OCI-LY1 (cell line): ENCODE results near the gene LTBP2.

Experiments used
- H2AFZ ChIP-seq: fragments of 200-600 bp; sonication (generic), shearing (Covaris generic); 2 replicates; pipeline ENCODE4 v1.6.0; 2014; ENCODE audit warnings: antibody characterized with exemption, mild to moderate bottlenecking, low read length
- H3F3A ChIP-seq: fragments of 200-600 bp; sonication (generic), shearing (Covaris generic); 2 replicates; pipeline ENCODE4 v1.6.0; 2014; ENCODE audit warnings: mild to moderate bottlenecking, antibody characterized with exemption, low read length, moderate library complexity; ENCODE audit not compliant: insufficient read depth
- H3K27ac ChIP-seq: fragments of 200-600 bp; sonication (generic); 2 replicates; pipeline ENCODE4 v1.5.1; 2014; ENCODE audit warnings: low read length, mixed run types, mild to moderate bottlenecking, low read depth; ENCODE audit not compliant: poor library complexity, severe bottlenecking
- H3K27me3 ChIP-seq: fragments of 200-600 bp; sonication (generic); 2 replicates; pipeline ENCODE4 v1.6.0; 2014; ENCODE audit warnings: antibody characterized with exemption, mild to moderate bottlenecking, low read length, moderate library complexity; ENCODE audit not compliant: insufficient read depth
- H3K36me3 ChIP-seq: fragments of 200-600 bp; sonication (generic); 2 replicates; pipeline ENCODE4 v1.6.1; 2014; ENCODE audit warnings: mild to moderate bottlenecking, antibody characterized with exemption, low read length, moderate library complexity, mixed read lengths; ENCODE audit not compliant: insufficient read depth
- H3K4me1 ChIP-seq: fragments of 200-600 bp; sonication (generic); 2 replicates; pipeline ENCODE4 v1.5.1; 2014; ENCODE audit warnings: mild to moderate bottlenecking, low read length, moderate library complexity; ENCODE audit not compliant: insufficient read depth, severe bottlenecking
- H3K4me2 ChIP-seq: fragments of 200-600 bp; sonication (generic), shearing (Covaris generic); 2 replicates; pipeline ENCODE4 v1.6.1; 2014; ENCODE audit warnings: low read length
- H3K4me3 ChIP-seq: fragments of 200-600 bp; sonication (generic); 2 replicates; pipeline ENCODE4 v1.5.1; 2014; ENCODE audit warnings: low read length, low read depth, mild to moderate bottlenecking, mixed read lengths; ENCODE audit not compliant: poor library complexity, severe bottlenecking
- H3K79me2 ChIP-seq: fragments of 200-600 bp; shearing (Covaris generic); 2 replicates; pipeline ENCODE4 v1.6.1; 2016; ENCODE audit warnings: mixed run types, low read length, mixed read lengths; ENCODE audit not compliant: insufficient read depth
- H3K9ac ChIP-seq: fragments of 200-600 bp; sonication (generic), shearing (Covaris generic); 2 replicates; pipeline ENCODE4 v1.6.1; 2014; ENCODE audit warnings: mild to moderate bottlenecking, low read length, mixed read lengths
- H3K9me2 ChIP-seq: fragments of 200-600 bp; sonication (generic), shearing (Covaris generic); 2 replicates; pipeline ENCODE4 v1.6.1; 2014; ENCODE audit warnings: low read depth, mild to moderate bottlenecking, low read length, mixed read lengths
- H3K9me3 ChIP-seq: fragments of 200-600 bp; shearing (Covaris generic); 2 replicates; pipeline ENCODE4 v1.6.1; 2014; ENCODE audit warnings: low read length, mixed read lengths
- H4K20me1 ChIP-seq: fragments of 200-600 bp; sonication (generic), shearing (Covaris generic); 2 replicates; pipeline ENCODE4 v1.6.0; 2016; ENCODE audit warnings: mild to moderate bottlenecking, low read length; ENCODE audit not compliant: insufficient read depth
- CTCF ChIP-seq: fragments of 200-600 bp; sonication (generic), shearing (Covaris generic); IDR thresholded peaks from 2 replicates; pipeline ENCODE4 v1.5.1; 2017; ENCODE audit warnings: mild to moderate bottlenecking, antibody characterized with exemption, low read length, moderate library complexity, mixed read lengths
- EZH2 ChIP-seq: fragments of 200-600 bp; sonication (generic), shearing (Covaris generic); IDR thresholded peaks from 2 replicates; pipeline ENCODE4 v1.8.0; 2017; ENCODE audit warnings: borderline replicate concordance, mixed run types, mild to moderate bottlenecking, antibody characterized with exemption, low read length, moderate library complexity, mixed read lengths

The LTBP2 gene

GRCh38 chr14:74658535-74659131 is 46.6 kb upstream of the LTBP2 start:
- H3K4me3 ChIP-seq = no peak overlapping the region
- H3K36me3 ChIP-seq = peaks cover 32% of the 10 kb centered on the region; the same call in 1 of the 2 replicates
- no peak overlapping the region for H3K4me2 ChIP-seq
- TF ChIP-seq CTCF = no peak
- no peaks in the 10 kb centered on the region for H3K9me3 ChIP-seq
- H3K79me2 ChIP-seq = no peaks in the 10 kb centered on the region
- H3K27me3 ChIP-seq = no peaks in the 10 kb centered on the region
- H3F3A ChIP-seq = no peaks in the 10 kb centered on the region
- no peaks in the 10 kb centered on the region for H3K4me1 ChIP-seq
- H3K27ac ChIP-seq = no peak overlapping the region
- no peak overlapping the region for H2AFZ ChIP-seq
- no peak overlapping the region for H3K9ac ChIP-seq
- no peaks in the 10 kb centered on the region for H4K20me1 ChIP-seq
- H3K9me2 ChIP-seq = no peaks in the 10 kb centered on the region

- no peak overlapping the region for H3K4me2 ChIP-seq
- no peaks in the 10 kb centered on the region for H3K27me3 ChIP-seq
- peaks cover 16% of the 10 kb centered on the region; the same call in 1 of the 2 replicates for H3K36me3 ChIP-seq
- H3K79me2 ChIP-seq = no peaks in the 10 kb centered on the region
- no peak overlapping the region for H2AFZ ChIP-seq
- H3K9ac ChIP-seq = no peak overlapping the region
- H3K4me1 ChIP-seq = no peaks in the 10 kb centered on the region
- no peak overlapping the region for H3K27ac ChIP-seq
- H3K9me3 ChIP-seq = no peaks in the 10 kb centered on the region
- no peak overlapping the region for H3K4me3 ChIP-seq
- H4K20me1 ChIP-seq = no peaks in the 10 kb centered on the region
- H3K9me2 ChIP-seq = no peaks in the 10 kb centered on the region
- no peaks in the 10 kb centered on the region for H3F3A ChIP-seq
- TF ChIP-seq EZH2 = no peak
- TF ChIP-seq CTCF = no peak
Measured at GRCh38 chr14:74656964-74657363, 44.9 kb upstream of the LTBP2 start.

GRCh38 chr14:74655599-74656395 is 43.8 kb upstream of the LTBP2 start:
- no peaks in the 10 kb centered on the region for H3K9me2 ChIP-seq
- no peak overlapping the region for H3K27ac ChIP-seq
- H3K9ac ChIP-seq = no peak overlapping the region
- no peaks in the 10 kb centered on the region for H3K79me2 ChIP-seq
- H3K9me3 ChIP-seq = no peaks in the 10 kb centered on the region
- no peaks in the 10 kb centered on the region for H3K4me1 ChIP-seq
- H2AFZ ChIP-seq = no peak overlapping the region
- H3K36me3 ChIP-seq = peaks cover 9% of the 10 kb centered on the region; the same call in 1 of the 2 replicates
- no peak overlapping the region for H3K4me3 ChIP-seq
- H4K20me1 ChIP-seq = no peaks in the 10 kb centered on the region
- no peaks in the 10 kb centered on the region for H3F3A ChIP-seq
- no peak for TF ChIP-seq CTCF
- TF ChIP-seq EZH2 = no peak
- H3K27me3 ChIP-seq = no peaks in the 10 kb centered on the region
- H3K4me2 ChIP-seq = no peak overlapping the region
